ENCODE data around the gene MAD1L1.

DNA sequence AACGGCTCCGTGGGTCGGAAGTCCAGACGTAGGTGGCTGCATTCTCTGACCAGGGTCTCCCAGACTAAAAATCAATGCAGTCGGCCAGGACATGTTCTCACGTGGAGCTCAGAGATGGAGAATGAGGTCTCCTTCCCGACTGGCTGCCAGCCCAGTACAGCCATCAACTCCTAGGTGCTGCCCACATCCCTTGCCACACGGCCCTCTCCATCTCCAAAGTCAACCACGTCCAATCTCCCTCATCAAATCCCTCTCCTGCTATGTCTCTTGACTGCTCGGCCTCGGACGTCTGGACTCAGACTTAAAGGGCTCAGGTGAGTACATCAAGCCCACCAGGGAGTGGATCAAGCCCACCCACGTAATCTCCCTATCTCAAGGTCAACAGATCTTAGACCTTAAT is 6.9 kb downstream of the MAD1L1 start:
- TF ChIP-seq KDM1A (IDR thresholded peaks at IDR 0.05; ENCODE audit: borderline replicate concordance, low read length) (no peak), TEAD4 (IDR thresholded peaks at IDR 0.05; ENCODE audit: low read depth, low read length) (no peak), CTCF (IDR thresholded peaks at IDR 0.05; ENCODE audit: control extremely low read depth in 1 of 3, insufficient read depth in 1 of 3, low read depth in 1 of 3, low read length in 3 of 3) (no peak), MAX (IDR thresholded peaks at IDR 0.05) (no peak), EP300 (IDR thresholded peaks at IDR 0.05; ENCODE audit: borderline replicate concordance in 1 of 2, low read depth in 2 of 2, low read length in 2 of 2) (no peak), RNF2 (IDR thresholded peaks at IDR 0.05; ENCODE audit: borderline replicate concordance, low read depth, low read length, missing control alignments, poor library complexity, severe bottlenecking) (no peak), EZH2 (IDR thresholded peaks at IDR 0.05; ENCODE audit: low read depth, low read length, severe bottlenecking) (no peak), TCF12 (IDR thresholded peaks at IDR 0.05; ENCODE audit: low read depth, low read length) (no peak), SUZ12 (IDR thresholded peaks at IDR 0.05; ENCODE audit: low read length) (no peak), HDAC6 (IDR thresholded peaks at IDR 0.05; ENCODE audit: low read depth, low read length) (no peak)
